ENCODE measurements around the gene NTN3. TPM values are rescaled to one million over a fixed set of nuclear protein-coding genes. Genes with fewer than 3 reads are reported as not detected.
A peak's percentile ranks its signal among the peaks of the same experiment; 100 is the strongest.

The NTN3 gene
- total RNA-seq, 1 experiment from 2014 or later: 0.44 TPM

GRCh38 chr16:2514333-2515179 lies 43.5 kb downstream of the NTN3 start:
- DNase-seq (ENCODE audit: low read depth): no peak

GRCh38 chr16:2515180-2515851 lies 44.2 kb downstream of the NTN3 start:
- no peak for DNase-seq (ENCODE audit: low read depth)

- DNase-seq (ENCODE audit: low read depth): no peak
These were observed 45.5 kb downstream of the NTN3 start for GRCh38 chr16:2516391-2517240.

GRCh38 chr16:2517954-2518605 lies 47.0 kb downstream of the NTN3 start:
- DNase-seq (ENCODE audit: low read depth): no peak

GRCh38 chr16:2518823-2519710 lies 48.0 kb downstream of the NTN3 start:
- no peak for DNase-seq (ENCODE audit: low read depth)

- DNase-seq (ENCODE audit: low read depth): no peak
These were observed 48.6 kb downstream of the NTN3 start for GRCh38 chr16:2519711-2520080.

- peak; percentile 85 for DNase-seq (ENCODE audit: low read depth)
These were observed 49.1 kb downstream of the NTN3 start, which contains the start of gene AMDHD2 for GRCh38 chr16:2520097-2520783. Gene AMDHD2, plus strand, starts transcription at chr16:2520371. Its CDS starts 88 bp downstream, at chr16:2520459.

GRCh38 chr16:2520784-2521531 lies 49.9 kb downstream of the NTN3 start:
- DNase-seq (ENCODE audit: low read depth): no peak

Other genes with a start within 250 kb of the NTN3 start
- 9.6 and 20.1 TPM in 2 replicates for gene E4F1, start 247.7 kb upstream of the NTN3 start, total RNA-seq (2014; rRNA removed; shearing (Covaris generic))
- gene DNASE1L2, start 234.9 kb upstream of the NTN3 start, total RNA-seq (2014; rRNA removed; shearing (Covaris generic)): 0.64 TPM in 1 of 2 replicates, not detected in the other
- gene ECI1, start 219.7 kb upstream of the NTN3 start, total RNA-seq (2014; rRNA removed; shearing (Covaris generic)): 37.3 and 75.1 TPM in 2 replicates
- gene RNPS1, start 203.2 kb upstream of the NTN3 start, total RNA-seq (2014; rRNA removed; shearing (Covaris generic)): 164 and 181 TPM in 2 replicates
- 0.84 and 1.4 TPM in 2 replicates for gene ABCA3, start 130.6 kb upstream of the NTN3 start, total RNA-seq (2014; rRNA removed; shearing (Covaris generic))
- 34.3 and 53.2 TPM in 2 replicates for gene CCNF, start 41.9 kb upstream of the NTN3 start, total RNA-seq (2014; rRNA removed; shearing (Covaris generic))
- gene TEDC2, start 11.2 kb upstream of the NTN3 start, total RNA-seq (2014; rRNA removed; shearing (Covaris generic)): 22.6 and 22.8 TPM in 2 replicates
- 14.8 and 19.2 TPM in 2 replicates for gene TBC1D24, start 3.8 kb downstream of the NTN3 start, total RNA-seq (2014; rRNA removed; shearing (Covaris generic))
- gene ATP6V0C, start 42.7 kb downstream of the NTN3 start, total RNA-seq (2014; rRNA removed; shearing (Covaris generic)): 80.0 and 81.3 TPM in 2 replicates
- 11.7 and 20.1 TPM in 2 replicates for gene AMDHD2, start 49.1 kb downstream of the NTN3 start, total RNA-seq (2014; rRNA removed; shearing (Covaris generic))
- not detected in 2 replicates for gene CEMP1, start 60.1 kb downstream of the NTN3 start, total RNA-seq (2014; rRNA removed; shearing (Covaris generic))
- gene PDPK1, start 66.7 kb downstream of the NTN3 start, total RNA-seq (2014; rRNA removed; shearing (Covaris generic)): 19.8 and 33.5 TPM in 2 replicates
- 56.3 and 83.9 TPM in 2 replicates for gene KCTD5, start 211.2 kb downstream of the NTN3 start, total RNA-seq (2014; rRNA removed; shearing (Covaris generic))
- gene PRSS27, start 248.9 kb downstream of the NTN3 start, total RNA-seq (2014; rRNA removed; shearing (Covaris generic)): 0.17 TPM in 1 of 2 replicates, not detected in the other

All from M059J (cell line).